GM18951 (cell line): ENCODE results near the gene TMIGD3.

ENCODE experiments used
- POLR2A ChIP-seq: IDR thresholded peaks from 4 replicates; pipeline ENCODE4 v1.6.1; 2011; ENCODE audit warnings: mild to moderate bottlenecking; ENCODE audit not compliant: insufficient read length, insufficient read depth; ENCODE audit errors: extremely low read depth
- in situ Hi-C: fragments of 300-500 bp; cut with MboI; formaldehyde crosslinking; loops from one replicate; pipeline ENCODE4 v1.12.0; 2022; ENCODE audit warnings: low sequenced_read_pairs, mixed read lengths, inconsistent platforms; ENCODE audit not compliant: unreplicated experiment

TMIGD3 gene

GRCh38 chr1:111515291-111516004 lies 12.0 kb upstream of the TMIGD3 start:
- peak; percentile 20 for TF ChIP-seq POLR2A
- in situ Hi-C loops = no loop called here

GRCh38 chr1:111513410-111514020 lies 10.1 kb upstream of the TMIGD3 start:
- TF ChIP-seq POLR2A = no peak
- in situ Hi-C loops = no loop called here

GRCh38 chr1:111512931-111513330 lies 9.5 kb upstream of the TMIGD3 start:
- in situ Hi-C loops = no loop called here
- TF ChIP-seq POLR2A = no peak

DNA sequence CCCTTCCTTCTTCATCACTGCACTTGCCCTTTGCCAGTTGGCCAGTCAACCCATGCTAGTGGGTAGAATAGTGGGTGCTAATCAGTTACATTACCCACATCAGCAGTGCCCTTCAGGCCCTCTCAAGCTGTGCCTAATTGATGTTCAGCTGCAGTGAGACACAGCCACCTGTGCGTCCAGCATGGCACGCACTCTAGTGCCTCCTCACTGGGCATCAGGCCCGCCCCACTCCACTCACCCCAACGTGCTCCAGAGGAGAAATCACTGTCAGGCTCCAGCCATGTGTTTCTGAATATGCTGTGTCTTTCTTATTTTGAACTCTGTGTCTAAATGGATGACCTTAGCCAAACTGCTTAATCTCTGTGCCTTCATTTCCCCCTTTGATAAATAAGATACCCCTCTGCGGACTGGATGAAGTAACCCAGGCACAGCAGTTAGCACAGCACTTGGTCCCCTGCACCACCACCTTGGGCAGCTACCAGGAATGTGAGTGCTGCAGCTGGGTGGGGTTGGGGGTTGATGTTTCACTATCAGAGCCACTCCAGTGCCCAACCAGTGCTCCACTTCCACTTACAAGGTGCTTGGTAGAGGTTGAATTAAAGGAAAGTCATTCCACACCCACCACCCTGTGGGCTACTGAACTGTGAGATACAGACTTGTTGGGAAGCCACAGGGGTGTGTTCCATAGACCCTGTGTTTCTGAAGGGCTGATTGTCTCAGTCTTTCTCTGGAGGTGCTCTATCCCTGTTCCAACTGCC lies 8.9 kb upstream of the TMIGD3 start:
- TF ChIP-seq POLR2A = no peak
- in situ Hi-C loops = no loop called here

DNA sequence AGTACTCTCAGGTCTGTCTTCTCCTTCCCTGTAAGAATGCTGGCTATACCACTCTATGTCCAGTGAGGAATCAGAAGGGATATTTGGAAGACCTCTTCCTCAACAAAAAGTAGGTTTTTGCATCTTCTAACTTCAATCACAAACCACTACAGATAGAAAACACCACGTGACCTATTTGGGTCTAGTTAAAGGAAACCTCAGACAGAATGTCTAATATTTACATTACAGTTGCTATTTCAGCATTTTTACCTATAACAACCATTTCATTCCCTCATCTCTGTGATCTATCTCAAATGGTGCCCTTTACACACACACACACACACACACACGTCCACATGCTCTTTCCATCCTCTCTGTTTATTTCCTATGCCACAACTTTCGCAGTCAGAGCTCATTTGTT lies 7.9 kb upstream of the TMIGD3 start:
- no peak for TF ChIP-seq POLR2A
- in situ Hi-C loops = no loop called here

GRCh38 chr1:111509997-111510375 lies 6.6 kb upstream of the TMIGD3 start:
- TF ChIP-seq POLR2A = no peak
- in situ Hi-C loops = loop anchor here (10.0 kb wide), 1 partner anchor 145 kb away; no protein-coding TSS in a partner anchor

- in situ Hi-C loops = loop anchor here (10.0 kb wide), 1 partner anchor 147 kb away; no protein-coding TSS in a partner anchor
These were observed 4.2 kb upstream of the TMIGD3 start for GRCh38 chr1:111507411-111508201.

GRCh38 chr1:111506561-111506960 lies 3.1 kb upstream of the TMIGD3 start:
- in situ Hi-C loops = loop anchor here (10.0 kb wide), 1 partner anchor 148 kb away; no protein-coding TSS in a partner anchor

More at GRCh38 chr1:111507411-111508201, 4.2 kb upstream of the TMIGD3 start:
- TF ChIP-seq POLR2A = peak; percentile 54

DNA sequence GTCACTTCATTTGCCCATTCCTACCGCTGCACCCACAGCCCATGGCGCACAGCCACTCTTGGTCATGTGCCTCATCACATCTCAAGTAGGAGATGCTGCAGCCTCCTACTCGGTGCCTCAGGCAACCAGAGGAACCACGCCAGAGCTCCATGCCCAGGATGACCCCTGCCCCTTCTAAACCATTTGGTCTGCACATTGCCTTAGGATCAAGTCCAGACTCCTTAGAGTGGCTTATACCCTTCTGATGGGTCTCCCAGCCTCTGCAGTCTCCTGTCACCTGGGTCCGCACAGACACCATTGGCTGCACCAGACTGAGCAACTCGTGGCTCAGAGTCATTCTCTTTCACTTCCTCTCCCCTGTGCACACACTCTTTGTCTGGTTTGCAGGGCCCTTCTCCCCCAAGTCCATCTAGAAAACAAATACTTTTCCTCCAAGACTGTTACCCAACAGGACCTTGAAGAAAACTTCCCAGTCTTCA lies 2.2 kb upstream of the TMIGD3 start:
- in situ Hi-C loops = loop anchor here (10.0 kb wide), 1 partner anchor 149 kb away; no protein-coding TSS in a partner anchor
- peak; percentile 40 for TF ChIP-seq POLR2A

More at GRCh38 chr1:111506561-111506960, 3.1 kb upstream of the TMIGD3 start:
- no peak for TF ChIP-seq POLR2A

GRCh38 chr1:111504097-111504496 lies 664 bp upstream of the TMIGD3 start:
- no peak for TF ChIP-seq POLR2A
- in situ Hi-C loops = loop anchor here (10.0 kb wide), 1 partner anchor 151 kb away; no protein-coding TSS in a partner anchor

GRCh38 chr1:111501645-111502044 lies 1.8 kb downstream of the TMIGD3 start:
- TF ChIP-seq POLR2A = no peak
- in situ Hi-C loops = loop anchor here (10.0 kb wide), 1 partner anchor 153 kb away; no protein-coding TSS in a partner anchor

DNA sequence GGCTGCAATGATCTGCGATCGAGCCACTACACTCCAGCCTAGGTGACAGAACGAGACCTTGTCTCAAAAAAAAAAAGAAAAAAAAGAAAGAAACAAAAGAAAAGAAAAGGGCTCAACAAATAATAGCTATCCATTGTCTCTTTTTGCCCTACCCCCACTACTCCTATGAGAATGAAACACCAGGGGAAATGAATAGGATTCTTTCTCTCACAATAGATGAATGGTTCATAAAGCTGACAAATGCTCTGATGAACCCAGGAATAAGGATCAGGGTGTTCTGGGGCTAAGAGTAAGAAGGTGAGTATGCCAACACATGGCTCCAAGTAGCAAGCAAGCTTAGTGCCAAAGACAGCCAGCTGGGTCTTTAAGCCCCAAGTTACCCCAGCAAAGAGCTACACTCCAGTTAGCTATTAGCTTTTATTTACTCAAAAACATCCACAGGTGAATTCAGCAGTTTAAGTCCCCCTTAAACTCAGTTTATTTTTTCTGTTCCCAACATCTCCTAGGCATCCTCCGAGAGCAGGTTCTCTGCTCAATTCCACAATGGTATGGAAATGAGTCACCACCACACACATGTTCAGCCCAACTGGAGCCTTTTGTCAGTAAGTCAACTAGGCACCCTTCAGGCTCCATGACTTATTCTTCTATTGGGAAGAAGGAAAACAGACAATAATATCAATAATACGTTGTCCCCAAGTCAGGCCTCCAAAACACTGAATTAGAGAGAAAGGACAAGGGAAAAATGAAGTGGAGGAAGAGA lies 4.2 kb downstream of the TMIGD3 start:
- TF ChIP-seq POLR2A = no peak
- in situ Hi-C loops = loop anchor here (25.0 kb wide), 1 partner anchor 863 kb away; no protein-coding TSS in a partner anchor
